ENCODE data around the gene ZBTB8A. TPM values are rescaled to one million over a fixed set of nuclear protein-coding genes. Genes with fewer than 3 reads are reported as not detected.

The ZBTB8A gene
- total and polyA plus RNA-seq, 10 donors, result 0.35 to 4.0 (median 2.4) TPM

- Histone ChIP-seq H3K9me3 (no peaks in the 10 kb centered on the region), H3K4me3 (no peak overlapping the region), H3K27ac (no peak overlapping the region), H3K27me3 (replicated peaks in 1 of 7) (peaks cover 0 to 27% (median 0%) of the 10 kb centered on the region in 7 donors), H3K36me3 (no peaks in the 10 kb centered on the region), H3K4me1 (peaks cover 0 to 5% (median under 1%) of the 10 kb centered on the region in 6 donors)
- TF ChIP-seq POLR2A (IDR thresholded peaks at IDR 0.05) (no peak), CTCF (IDR thresholded peaks at IDR 0.05 in 8 of 11, conservative IDR thresholded peaks at IDR 0.05 in 3 of 11) (no peak), POLR2AphosphoS5 (IDR thresholded peaks at IDR 0.05) (no peak)
- intact Hi-C loops (cut with DNase I; ENCODE audit: low total_unique reads), result no loop called here
- no peak for DNase-seq
- 79 to 87% (median 83%) methylated on average over 7 of the region's 7 CpGs for WGBS, 5 donors
These were observed 44.4 kb upstream of the ZBTB8A start for GRCh38 chr1:32494711-32495337.

DNA sequence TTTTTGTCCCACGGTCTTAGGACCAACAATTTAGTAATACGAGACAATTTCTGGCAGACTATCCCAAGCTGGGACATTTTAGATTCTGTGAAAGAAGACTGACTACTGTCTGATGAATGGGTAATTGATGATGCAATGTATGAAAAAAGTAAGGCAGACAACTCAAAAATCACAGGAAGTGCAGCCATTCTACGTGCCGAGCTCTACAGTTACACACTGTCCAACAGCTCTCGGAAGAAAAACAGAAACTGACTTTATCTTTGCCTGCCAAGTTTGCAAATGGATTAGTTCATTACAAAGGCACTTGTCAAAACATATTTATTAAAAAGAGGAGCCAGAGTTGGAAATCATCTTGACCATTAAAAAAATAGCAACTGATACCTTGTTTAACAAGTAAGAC, 43.1 kb upstream of the ZBTB8A start:
- WGBS, 5 donors, result 51 to 75% (median 55%) methylated on average over 5 of the region's 5 CpGs
- intact Hi-C loops (cut with DNase I; ENCODE audit: low total_unique reads), result no loop called here

DNA sequence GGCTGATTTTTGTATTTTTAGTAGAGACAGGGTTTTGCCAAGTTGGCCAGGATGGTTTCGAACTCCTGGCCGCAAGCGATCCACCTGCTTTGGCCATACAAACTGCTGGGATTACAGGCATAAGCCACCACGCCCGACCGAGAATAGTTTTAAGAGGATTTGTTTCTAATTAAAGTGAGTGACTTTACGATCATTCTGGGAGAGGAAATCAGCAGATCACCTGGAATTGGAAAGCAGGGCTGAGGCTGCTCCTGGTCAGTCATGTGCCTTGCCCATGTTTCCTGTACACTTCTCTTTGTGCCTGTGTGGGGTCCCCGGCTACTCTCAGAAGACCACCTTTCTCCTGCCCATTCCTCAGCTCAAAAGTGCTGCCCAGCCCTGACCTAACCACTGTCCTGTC, 40.5 kb upstream of the ZBTB8A start:
- Histone ChIP-seq H3K36me3 (no peaks in the 10 kb centered on the region), H3K27ac (no peak overlapping the region), H3K4me3 (no peak overlapping the region), H3K27me3 (replicated peaks in 1 of 7) (peaks cover 0 to 45% (median 0%) of the 10 kb centered on the region in 7 donors), H3K4me1 (peaks cover 5 to 26% (median 10%) of the 10 kb centered on the region in 6 donors), H3K9me3 (no peaks in the 10 kb centered on the region)
- 91 to 96% (median 94%) methylated on average over 8 of the region's 8 CpGs for WGBS, 5 donors
- TF ChIP-seq POLR2AphosphoS5 (IDR thresholded peaks at IDR 0.05) (no peak), POLR2A (IDR thresholded peaks at IDR 0.05) (no peak), CTCF (IDR thresholded peaks at IDR 0.05 in 8 of 11, conservative IDR thresholded peaks at IDR 0.05 in 3 of 11) (no peak)
- no peak for DNase-seq
- intact Hi-C loops (cut with DNase I; ENCODE audit: low total_unique reads), result no loop called here

More for the DNA sequence above, 43.1 kb upstream of the ZBTB8A start:
- peaks cover 3 to 15% (median 7%) of the 10 kb centered on the region in 6 donors for H3K4me1 ChIP-seq
- no peak overlapping the region for H3K27ac ChIP-seq
- DNase-seq, result no peak
- TF ChIP-seq CTCF (IDR thresholded peaks at IDR 0.05 in 8 of 11, conservative IDR thresholded peaks at IDR 0.05 in 3 of 11), result no peak
- TF ChIP-seq POLR2A (IDR thresholded peaks at IDR 0.05), result no peak
- TF ChIP-seq POLR2AphosphoS5 (IDR thresholded peaks at IDR 0.05), result no peak
- peaks cover 0 to 40% (median 0%) of the 10 kb centered on the region in 7 donors for H3K27me3 ChIP-seq (replicated peaks in 1 of 7)
- no peaks in the 10 kb centered on the region for H3K36me3 ChIP-seq
- no peak overlapping the region for H3K4me3 ChIP-seq
- H3K9me3 ChIP-seq, result no peaks in the 10 kb centered on the region

DNA sequence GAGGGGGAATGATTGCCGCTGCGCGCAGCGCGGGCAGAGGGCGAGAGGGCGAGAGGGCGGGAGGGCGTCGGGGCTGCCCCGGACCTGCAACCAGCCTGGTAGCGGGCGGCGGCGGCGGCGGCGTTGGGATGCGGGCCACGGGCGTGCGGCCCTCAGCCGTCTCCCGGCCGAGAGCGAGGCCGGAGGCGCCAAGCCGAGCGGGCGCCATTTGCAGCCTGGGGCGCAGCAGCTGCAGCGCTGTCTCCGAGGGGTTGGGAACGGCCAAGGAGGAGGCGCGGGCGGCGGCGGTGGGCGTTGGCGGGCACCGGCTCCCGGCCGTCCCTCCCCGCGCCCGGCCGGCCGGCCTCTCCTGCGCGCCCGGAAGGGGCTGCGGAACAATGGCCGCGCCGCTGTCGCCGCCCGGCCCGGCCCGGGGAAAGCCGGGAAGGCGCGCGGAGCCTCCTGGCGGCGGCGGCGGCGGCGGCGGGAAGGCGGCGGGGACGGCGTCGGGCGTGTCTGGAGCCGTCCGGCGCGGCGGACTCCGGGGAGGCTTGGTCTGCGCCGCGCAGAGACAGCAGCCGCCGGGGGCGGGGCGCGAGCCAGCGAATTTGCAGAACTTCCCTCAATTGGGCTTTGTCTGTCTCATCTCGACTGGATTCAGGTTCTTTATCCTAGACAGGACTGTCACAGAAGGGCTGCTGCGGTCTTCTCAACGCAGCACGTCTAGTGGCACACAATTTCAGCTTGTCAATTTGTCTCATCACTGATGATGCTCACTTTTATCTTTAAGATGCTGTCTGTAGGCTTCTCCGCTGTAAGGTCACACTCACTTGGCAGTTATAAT, 38.6 kb upstream of the ZBTB8A start:
- H3K27me3 ChIP-seq (replicated peaks in 1 of 7), result peaks cover 0 to 40% (median 0%) of the 10 kb centered on the region in 7 donors
- H3K9me3 ChIP-seq, result no peaks in the 10 kb centered on the region
- H3K4me3 ChIP-seq, result peak overlapping the region; percentile 55 to 92 (median 67)
- 1 to 4% (median 2%) methylated on average over 42 to 99 of the region's 99 CpGs for WGBS, 5 donors
- no peaks in the 10 kb centered on the region for H3K36me3 ChIP-seq
- peak; percentile 88 for DNase-seq
- intact Hi-C loops (cut with DNase I; ENCODE audit: low total_unique reads), result no loop called here
- H3K4me1 ChIP-seq, result peaks cover 5 to 26% (median 10%) of the 10 kb centered on the region in 6 donors
- TF ChIP-seq POLR2AphosphoS5 (IDR thresholded peaks at IDR 0.05) (peak in 1 of 3 donors; percentile 55), CTCF (IDR thresholded peaks at IDR 0.05 in 8 of 11, conservative IDR thresholded peaks at IDR 0.05 in 3 of 11) (peak in 1 of 11 experiments; percentile 14), POLR2A (IDR thresholded peaks at IDR 0.05) (no peak)
- H3K27ac ChIP-seq, result peak overlapping the region; percentile 39 to 90 (median 86)
